ENCODE measurements around the gene TMEM179. TPM values are rescaled to one million over a fixed set of nuclear protein-coding genes. Genes with fewer than 3 reads are reported as not detected.

TMEM179 gene
- total RNA-seq, 1 experiment from 2014 or later, result not detected

DNA sequence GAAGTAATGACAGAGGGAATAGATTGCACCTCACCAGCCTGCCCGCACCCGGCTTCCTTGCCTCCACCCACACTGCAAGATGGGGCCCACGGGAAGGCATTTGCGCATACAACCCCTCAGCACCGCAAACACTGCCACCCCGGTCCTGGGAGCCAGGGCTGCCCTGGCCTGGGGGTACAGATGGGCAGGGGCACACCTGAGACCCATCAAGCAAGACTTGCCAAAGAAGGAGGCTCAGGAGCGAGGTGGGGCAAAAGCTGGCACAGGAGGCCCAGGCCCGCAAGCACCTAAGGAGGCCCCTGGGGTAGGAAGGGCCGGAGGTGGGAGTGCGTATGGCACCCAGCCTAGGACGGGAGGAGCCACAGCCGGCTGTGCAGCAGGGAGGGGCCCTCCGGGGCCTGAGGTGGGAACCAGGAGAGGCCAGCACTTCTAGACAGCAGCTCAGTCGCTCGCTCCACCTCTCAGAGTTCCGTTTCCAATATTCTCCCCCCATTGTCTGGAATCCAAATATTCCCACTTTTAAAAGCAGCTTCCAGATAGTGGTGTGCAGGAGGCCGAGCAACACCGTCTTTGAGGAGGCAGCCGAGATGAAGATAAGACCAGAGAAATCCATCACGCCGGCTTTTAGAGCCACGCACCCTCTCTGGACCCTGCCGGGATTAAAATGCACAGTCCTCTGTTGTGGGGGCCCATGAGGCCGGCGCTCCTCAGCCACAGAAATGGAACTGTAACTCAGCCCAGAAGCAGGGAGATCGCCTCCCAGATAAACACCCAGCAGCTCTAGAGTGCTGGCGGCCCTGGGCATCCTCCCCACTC lies 37.2 kb downstream of the TMEM179 start:
- no peaks in the 10 kb centered on the region for H3K4me1 ChIP-seq (ENCODE audit: insufficient read depth, low read length)
- ChIA-PET POLR2A (ENCODE audit: unreplicated experiment) (no interaction called here), CTCF (no interaction called here)
- no peaks in the 10 kb centered on the region for H3F3A ChIP-seq (ENCODE audit: low read length, unreplicated experiment)
- BruUV-seq (replicated peaks), result no TSS peak
- no peaks in the 10 kb centered on the region for H3K9me3 ChIP-seq (ENCODE audit: low read length)
- no peak overlapping the region for H3K4me2 ChIP-seq (ENCODE audit: low read length)
- ATAC-seq (no peak), DNase-seq (no peak)
- no peak overlapping the region for H2AFZ ChIP-seq (ENCODE audit: low read length)
- intact Hi-C loops (cut with micrococcal nuclease), result no loop called here
- no peaks in the 10 kb centered on the region for H3K36me3 ChIP-seq (ENCODE audit: low read depth, low read length)
- H3K9ac ChIP-seq (ENCODE audit: low read length), result no peak overlapping the region
- no peaks in the 10 kb centered on the region for H3K9me2 ChIP-seq (replicated peaks; ENCODE audit: low read length)
- H3K27me3 ChIP-seq (ENCODE audit: low read length), result peaks cover 71% of the 10 kb centered on the region
- TF ChIP-seq EZH2 (IDR thresholded peaks at IDR 0.05; ENCODE audit: low read length, unreplicated experiment) (no peak), EZH2phosphoT487 (IDR thresholded peaks at IDR 0.05; ENCODE audit: borderline replicate concordance, low read length) (peak; percentile 34; the same call in 1 of the 2 replicates)
- TF ChIP-seq, protein P1, sequence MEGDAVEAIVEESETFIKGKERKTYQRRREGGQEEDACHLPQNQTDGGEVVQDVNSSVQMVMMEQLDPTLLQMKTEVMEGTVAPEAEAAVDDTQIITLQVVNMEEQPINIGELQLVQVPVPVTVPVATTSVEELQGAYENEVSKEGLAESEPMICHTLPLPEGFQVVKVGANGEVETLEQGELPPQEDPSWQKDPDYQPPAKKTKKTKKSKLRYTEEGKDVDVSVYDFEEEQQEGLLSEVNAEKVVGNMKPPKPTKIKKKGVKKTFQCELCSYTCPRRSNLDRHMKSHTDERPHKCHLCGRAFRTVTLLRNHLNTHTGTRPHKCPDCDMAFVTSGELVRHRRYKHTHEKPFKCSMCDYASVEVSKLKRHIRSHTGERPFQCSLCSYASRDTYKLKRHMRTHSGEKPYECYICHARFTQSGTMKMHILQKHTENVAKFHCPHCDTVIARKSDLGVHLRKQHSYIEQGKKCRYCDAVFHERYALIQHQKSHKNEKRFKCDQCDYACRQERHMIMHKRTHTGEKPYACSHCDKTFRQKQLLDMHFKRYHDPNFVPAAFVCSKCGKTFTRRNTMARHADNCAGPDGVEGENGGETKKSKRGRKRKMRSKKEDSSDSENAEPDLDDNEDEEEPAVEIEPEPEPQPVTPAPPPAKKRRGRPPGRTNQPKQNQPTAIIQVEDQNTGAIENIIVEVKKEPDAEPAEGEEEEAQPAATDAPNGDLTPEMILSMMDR (conservative IDR thresholded peaks at IDR 0.05; ENCODE audit: low read depth, low read length), result no peak
- no peaks in the 10 kb centered on the region for H3K79me2 ChIP-seq (ENCODE audit: low read length)
- H4K20me1 ChIP-seq (ENCODE audit: low read length), result no peaks in the 10 kb centered on the region
- no peak overlapping the region for H3K27ac ChIP-seq (ENCODE audit: low read length)
- H3K4me3 ChIP-seq (ENCODE audit: low read length), result no peak overlapping the region

DNA sequence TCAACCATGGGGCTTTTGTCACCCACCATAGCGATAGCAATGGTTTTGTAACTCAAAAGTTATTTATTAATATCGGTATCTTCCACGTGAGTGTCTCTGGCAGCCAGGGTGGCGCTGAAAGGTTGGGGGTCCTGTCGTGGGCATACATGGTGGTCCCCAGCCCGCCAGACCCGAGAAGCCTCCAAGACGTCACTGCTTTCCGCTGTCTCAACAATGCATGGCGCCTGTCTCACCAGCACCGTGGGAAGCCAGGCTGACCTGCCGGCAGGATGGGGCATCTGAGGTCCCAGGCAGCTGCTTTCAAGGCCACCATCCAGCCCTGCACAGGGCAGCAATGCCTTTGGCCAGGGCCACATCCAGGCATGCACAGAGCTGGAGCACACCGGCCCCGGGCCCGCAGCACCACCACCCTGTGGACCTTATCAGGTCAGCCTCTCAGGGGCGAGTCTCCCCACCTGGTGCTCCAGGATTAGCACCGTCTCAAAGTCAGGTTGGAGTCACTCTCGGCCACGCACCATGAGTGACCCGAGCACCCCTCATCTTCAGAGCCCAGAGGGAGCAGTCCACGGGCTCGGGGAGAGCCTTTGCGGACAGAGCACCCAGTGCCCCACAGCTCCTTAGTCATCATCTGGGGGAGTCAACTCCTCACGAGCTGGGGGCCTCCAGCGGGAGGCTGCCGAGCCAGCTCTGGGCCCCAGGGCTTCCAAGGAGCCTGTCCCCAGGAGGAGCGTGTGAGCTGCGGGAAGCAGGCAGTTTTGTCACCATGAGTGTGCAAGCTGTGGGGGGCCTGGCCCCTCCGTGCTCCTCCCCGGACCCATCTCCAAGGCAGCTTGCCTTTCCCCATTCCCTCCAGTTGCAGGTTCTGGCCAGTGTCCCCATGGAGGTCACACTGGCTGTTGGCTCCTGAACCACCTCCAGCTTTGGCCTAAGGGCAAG lies 39.6 kb downstream of the TMEM179 start:
- Histone ChIP-seq H2AFZ (ENCODE audit: low read length) (no peak overlapping the region), H3K79me2 (ENCODE audit: low read length) (no peaks in the 10 kb centered on the region), H3K36me3 (ENCODE audit: low read depth, low read length) (no peaks in the 10 kb centered on the region), H3K9me2 (replicated peaks; ENCODE audit: low read length) (no peaks in the 10 kb centered on the region), H3F3A (ENCODE audit: low read length, unreplicated experiment) (no peaks in the 10 kb centered on the region), H3K27me3 (ENCODE audit: low read length) (peaks cover 83% of the 10 kb centered on the region), H3K9me3 (ENCODE audit: low read length) (no peaks in the 10 kb centered on the region), H3K9ac (ENCODE audit: low read length) (no peak overlapping the region), H3K4me3 (ENCODE audit: low read length) (no peak overlapping the region), H3K4me1 (ENCODE audit: insufficient read depth, low read length) (no peaks in the 10 kb centered on the region), H3K27ac (ENCODE audit: low read length) (no peak overlapping the region), H3K4me2 (ENCODE audit: low read length) (no peak overlapping the region), H4K20me1 (ENCODE audit: low read length) (no peaks in the 10 kb centered on the region)
- CTCF ChIA-PET, result interaction anchor here (0.7 to 1.0 kb wide), 4 partner anchors 12 to 487 kb away, joined by 3 to 4 read pairs (median 3); no protein-coding TSS in a partner anchor
- ATAC-seq (no peak), DNase-seq (no peak)
- TF ChIP-seq, protein P1 (conservative IDR thresholded peaks at IDR 0.05; ENCODE audit: low read depth, low read length), result no peak
- TF ChIP-seq EZH2 (IDR thresholded peaks at IDR 0.05; ENCODE audit: low read length, unreplicated experiment), result no peak
- no peak for TF ChIP-seq EZH2phosphoT487 (IDR thresholded peaks at IDR 0.05; ENCODE audit: borderline replicate concordance, low read length)
- POLR2A ChIA-PET (ENCODE audit: unreplicated experiment), result interaction anchor here (0.5 kb wide), 1 partner anchor 11 kb away, joined by 3 read pairs; no protein-coding TSS in a partner anchor
- intact Hi-C loops (cut with micrococcal nuclease), result loop anchor here (1.0 kb wide), 1 partner anchor 428 kb away; no protein-coding TSS in a partner anchor
- BruUV-seq (replicated peaks), result no TSS peak
